H9 (cell line): ENCODE data around the gene CCDC187. TPM values are rescaled to one million over a fixed set of nuclear protein-coding genes. Genes with fewer than 3 reads are reported as not detected.

Experiments used
- DNase-seq: peaks from one replicate; pipeline ENCODE4 v3.0.0-alpha.2; 2017
- H2AFZ ChIP-seq: one replicate; pipeline ENCODE4 v1.6.1; 2013; ENCODE audit warnings: mild to moderate bottlenecking, low read length, control low read depth, moderate library complexity
- H2AK5ac ChIP-seq: 2 replicates; pipeline ENCODE4 v1.6.1; 2013; ENCODE audit warnings: low read length, control low read depth, mixed read lengths; ENCODE audit not compliant: insufficient read length
- H2BK120ac ChIP-seq: one replicate; pipeline ENCODE4 v1.6.1; 2013; ENCODE audit warnings: low read depth, mild to moderate bottlenecking, low read length, control low read depth, inconsistent platforms; ENCODE audit not compliant: poor library complexity, severe bottlenecking
- H2BK12ac ChIP-seq: 2 replicates; pipeline ENCODE4 v1.6.1; 2013; ENCODE audit warnings: low read length, control low read depth, mixed read lengths, low read depth; ENCODE audit not compliant: insufficient read length
- H2BK15ac ChIP-seq: 2 replicates; pipeline ENCODE4 v1.6.1; 2013; ENCODE audit warnings: low read depth, low read length, control low read depth
- H2BK20ac ChIP-seq: one replicate; pipeline ENCODE4 v1.6.1; 2013; ENCODE audit warnings: low read depth, mild to moderate bottlenecking, low read length, control low read depth, inconsistent platforms; ENCODE audit not compliant: poor library complexity, severe bottlenecking
- H2BK5ac ChIP-seq: 2 replicates; pipeline ENCODE4 v1.6.1; 2013; ENCODE audit warnings: low read length, control low read depth, mixed read lengths; ENCODE audit not compliant: insufficient read length
- H3K14ac ChIP-seq: 2 replicates; pipeline ENCODE4 v1.6.1; 2013; ENCODE audit warnings: low read length, control low read depth; ENCODE audit not compliant: insufficient read depth
- H3K18ac ChIP-seq: 2 replicates; pipeline ENCODE4 v1.6.1; 2013; ENCODE audit warnings: low read depth, mild to moderate bottlenecking, mixed read lengths, low read length, control low read depth; ENCODE audit not compliant: insufficient read length
- H3K23ac ChIP-seq: 2 replicates; pipeline ENCODE4 v1.6.1; 2013; ENCODE audit warnings: low read length, control low read depth, mixed read lengths, low read depth; ENCODE audit not compliant: insufficient read length
- H3K23me2 ChIP-seq: 2 replicates; pipeline ENCODE4 v1.6.1; 2013; ENCODE audit warnings: low read depth, mild to moderate bottlenecking, mixed read lengths, low read length, control low read depth; ENCODE audit not compliant: insufficient read length, poor library complexity, severe bottlenecking
- H3K27ac ChIP-seq: 2 replicates; pipeline ENCODE4 v1.5.1; 2013; ENCODE audit warnings: low read length, control low read depth, mixed read lengths, low read depth; ENCODE audit not compliant: insufficient read length
- H3K27me3 ChIP-seq: 2 replicates; pipeline ENCODE4 v1.6.1; 2013; ENCODE audit warnings: low read length, control low read depth, inconsistent platforms; ENCODE audit not compliant: insufficient read depth
- H3K4ac ChIP-seq: 2 replicates; pipeline ENCODE4 v1.6.1; 2013; ENCODE audit warnings: low read depth, mild to moderate bottlenecking, control low read depth, inconsistent platforms, low read length, moderate library complexity
- H3K4me1 ChIP-seq: 2 replicates; pipeline ENCODE4 v1.6.1; 2013; ENCODE audit warnings: low read length, control low read depth, inconsistent platforms; ENCODE audit not compliant: insufficient read depth
- H3K4me2 ChIP-seq: 2 replicates; pipeline ENCODE4 v1.6.1; 2013; ENCODE audit warnings: low read length, control low read depth, mixed read lengths; ENCODE audit not compliant: insufficient read length, insufficient read depth
- H3K56ac ChIP-seq: 2 replicates; pipeline ENCODE4 v1.6.1; 2013; ENCODE audit warnings: low read depth, mild to moderate bottlenecking, mixed read lengths, low read length, control low read depth; ENCODE audit not compliant: insufficient read length
- H3K79me1 ChIP-seq: 2 replicates; pipeline ENCODE4 v1.6.1; 2013; ENCODE audit warnings: low read depth, mild to moderate bottlenecking, moderate library complexity, low read length, control low read depth, inconsistent platforms; ENCODE audit not compliant: insufficient read depth, poor library complexity, severe bottlenecking
- H3K79me2 ChIP-seq: 2 replicates; pipeline ENCODE4 v1.6.1; 2013; ENCODE audit warnings: low read length, control low read depth, inconsistent platforms; ENCODE audit not compliant: insufficient read depth
- H3K9ac ChIP-seq: 2 replicates; pipeline ENCODE4 v1.6.1; 2013; ENCODE audit warnings: low read length, control low read depth, mixed read lengths; ENCODE audit not compliant: insufficient read length; ENCODE audit errors: extremely low read depth
- H3K9me3 ChIP-seq: one replicate; pipeline ENCODE4 v1.6.1; 2013; ENCODE audit warnings: low read depth, low read length, inconsistent platforms; ENCODE audit not compliant: control insufficient read depth
- H3T11ph ChIP-seq: one replicate; pipeline ENCODE4 v1.6.1; 2013; ENCODE audit warnings: mild to moderate bottlenecking, low read length, control low read depth, inconsistent platforms
- H4K20me1 ChIP-seq: one replicate; pipeline ENCODE4 v1.6.1; 2013; ENCODE audit not compliant: control insufficient read depth, insufficient read length, insufficient read depth
- H4K5ac ChIP-seq: 2 replicates; pipeline ENCODE4 v1.6.1; 2013; ENCODE audit warnings: low read depth, mild to moderate bottlenecking, mixed read lengths, low read length, control low read depth; ENCODE audit not compliant: insufficient read length
- H4K8ac ChIP-seq: replicated peaks from 2 replicates; pipeline ENCODE4 v1.6.1; 2013; ENCODE audit warnings: low read length, control low read depth, mixed read lengths, low read depth; ENCODE audit not compliant: insufficient read length
- H4K91ac ChIP-seq: 2 replicates; pipeline ENCODE4 v1.6.1; 2013; ENCODE audit warnings: low read depth, mild to moderate bottlenecking, moderate library complexity, mixed read lengths, low read length, control low read depth; ENCODE audit not compliant: insufficient read length
- H3K27ac Mint-ChIP-seq, 3 experiments: 2 replicates in 2 of 3; 3 replicates in 1 of 3; pipeline ENCODE4 v1.8.0; 2020 to 2021; ENCODE audit warnings: mixed read lengths in 3 of 3, mild to moderate bottlenecking in 1 of 3, moderate library complexity in 1 of 3
- H3K27me3 Mint-ChIP-seq: 2 replicates; pipeline ENCODE4 v1.8.0; 2021; ENCODE audit warnings: low read depth, mild to moderate bottlenecking, moderate library complexity, mixed read lengths
- H3K36me3 Mint-ChIP-seq, 3 experiments: 2 replicates in 2 of 3; 3 replicates in 1 of 3; pipeline ENCODE4 v1.8.0; 2020 to 2021; ENCODE audit warnings: low read depth in 3 of 3, mixed read lengths in 3 of 3; ENCODE audit not compliant: insufficient read depth in 1 of 3
- H3K4me1 Mint-ChIP-seq, 2 experiments: 2 replicates each; pipeline ENCODE4 v1.8.0; 2020; ENCODE audit warnings: mixed read lengths in 2 of 2
- H3K4me3 Mint-ChIP-seq, 2 experiments: 2 replicates in 1 of 2; 3 replicates in 1 of 2; pipeline ENCODE4 v1.8.0; 2020 to 2021; ENCODE audit warnings: mild to moderate bottlenecking in 2 of 2, mixed read lengths in 2 of 2, moderate library complexity in 1 of 2
- H3K9me3 Mint-ChIP-seq, 2 experiments: 2 replicates in 1 of 2; 3 replicates in 1 of 2; pipeline ENCODE4 v1.8.0; 2020; ENCODE audit warnings: mild to moderate bottlenecking in 2 of 2, mixed read lengths in 2 of 2, moderate library complexity in 1 of 2
- CTCF ChIP-seq: fragments of 200-600 bp; sonication (generic); conservative IDR thresholded peaks from 3 replicates; pipeline ENCODE4 v1.8.0; 2021; ENCODE audit warnings: antibody characterized with exemption, mild to moderate bottlenecking
- WGBS: extraction: QIAGEN DNeasy Blood & Tissue Kit; methylation state at CpG from one replicate; pipeline ENCODE4 v1.1.7; 2013; ENCODE audit warnings: missing lambda C conversion rate, low lambda C conversion rate, mixed read lengths; ENCODE audit not compliant: insufficient read length; ENCODE audit errors: extremely low coverage; 5-methylcytosine and 5-hydroxymethylcytosine counted together
- total RNA-seq: library from RNA; stranded (reverse); gene quantifications from 2 replicates; pipeline ENCODE4 v1.2.1, GENCODE V29; 2021

CCDC187 gene
- total RNA-seq, 1 experiment from 2014 or later: 0.07 TPM

GRCh38 chr9:136348691-136349090 is 44.8 kb upstream of the CCDC187 start:
- Histone ChIP-seq H3K27ac (no peak overlapping the region), H3K4me1 (no peaks in the 10 kb centered on the region), H3K27me3 (no peaks in the 10 kb centered on the region), H2BK12ac (no peak overlapping the region), H3K14ac (no peak overlapping the region; the same call in 1 of the 2 replicates), H3K4me2 (no peak overlapping the region), H3T11ph (no peak overlapping the region), H3K9ac (no peak overlapping the region), H2BK120ac (no peak overlapping the region), H2AK5ac (no peak overlapping the region), H4K5ac (no peak overlapping the region), H3K79me1 (no peaks in the 10 kb centered on the region), H3K23ac (no peak overlapping the region), H2AFZ (no peak overlapping the region), H3K4ac (no peak overlapping the region), H2BK20ac (no peak overlapping the region), H4K20me1 (no peaks in the 10 kb centered on the region), H3K18ac (no peak overlapping the region), H3K79me2 (no peaks in the 10 kb centered on the region), H2BK15ac (no peak overlapping the region), H2BK5ac (no peak overlapping the region), H4K91ac (no peak overlapping the region), H3K23me2 (no peaks in the 10 kb centered on the region), H3K9me3 (no peaks in the 10 kb centered on the region), H3K56ac (no peak overlapping the region), H4K8ac (no peak overlapping the region)
- TF ChIP-seq CTCF: no peak
- Mint-ChIP-seq H3K4me1 (peaks cover 0 to 13% of the 10 kb centered on the region in 2 experiments; a peak in 2 of 4 replicates), H3K9me3 (no peaks in the 10 kb centered on the region), H3K36me3 (no peaks in the 10 kb centered on the region), H3K27ac (no peak overlapping the region), H3K4me3 (no peak overlapping the region), H3K27me3 (no peaks in the 10 kb centered on the region)
- no peak for DNase-seq
- WGBS: no CpG with 5 or more reads among the region's 14 CpGs
